GOT3 (cell line): ENCODE data around the gene OTOP1.
"Not testable (repeated sequence)": the region's sequence is repeated elsewhere in the genome, so short reads cannot be mapped to it uniquely, and the experiment has no call there.

Source experiments
- DNase-seq: peaks from one replicate; lab custom pipeline; 2025; ENCODE audit warnings: mixed read lengths; lab: John Stamatoyannopoulos, UW

OTOP1 gene

DNA sequence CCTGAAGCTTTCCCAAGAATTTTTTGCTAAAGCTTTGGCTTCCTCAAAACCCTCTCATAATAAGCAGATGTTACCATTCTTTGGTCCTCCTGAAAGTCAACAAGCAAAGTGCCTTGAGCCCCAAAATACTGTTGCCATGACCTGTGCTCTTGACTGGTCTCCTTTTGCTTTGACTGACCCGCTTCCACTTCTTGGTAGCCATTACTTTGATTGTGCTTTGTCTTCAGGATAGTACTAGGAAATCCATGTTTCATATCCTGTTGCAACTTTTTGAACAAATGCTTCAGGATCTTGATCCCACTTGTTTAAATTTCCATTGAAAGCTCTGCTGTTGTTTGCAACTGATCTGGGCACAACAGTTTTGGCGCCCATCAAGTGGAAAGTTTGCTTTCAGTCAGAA lies 6.9 kb upstream of the OTOP1 start:
- DNase-seq: no peak

DNA sequence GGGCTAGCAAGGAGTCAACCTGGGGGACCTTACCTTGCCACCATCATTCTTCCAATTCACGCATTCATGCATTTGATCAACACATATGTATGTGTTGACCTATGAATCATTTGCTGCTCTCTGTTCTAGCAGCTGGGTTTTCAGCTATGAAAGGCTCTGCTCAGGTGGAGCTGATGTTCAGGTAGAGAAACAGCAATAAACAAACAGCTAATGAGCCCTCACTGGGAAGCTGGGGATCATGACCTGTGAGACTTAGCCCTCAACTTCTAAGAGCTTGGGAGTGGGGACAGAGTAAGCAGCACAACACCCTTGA lies 1.6 kb upstream of the OTOP1 start:
- DNase-seq: no peak

DNA sequence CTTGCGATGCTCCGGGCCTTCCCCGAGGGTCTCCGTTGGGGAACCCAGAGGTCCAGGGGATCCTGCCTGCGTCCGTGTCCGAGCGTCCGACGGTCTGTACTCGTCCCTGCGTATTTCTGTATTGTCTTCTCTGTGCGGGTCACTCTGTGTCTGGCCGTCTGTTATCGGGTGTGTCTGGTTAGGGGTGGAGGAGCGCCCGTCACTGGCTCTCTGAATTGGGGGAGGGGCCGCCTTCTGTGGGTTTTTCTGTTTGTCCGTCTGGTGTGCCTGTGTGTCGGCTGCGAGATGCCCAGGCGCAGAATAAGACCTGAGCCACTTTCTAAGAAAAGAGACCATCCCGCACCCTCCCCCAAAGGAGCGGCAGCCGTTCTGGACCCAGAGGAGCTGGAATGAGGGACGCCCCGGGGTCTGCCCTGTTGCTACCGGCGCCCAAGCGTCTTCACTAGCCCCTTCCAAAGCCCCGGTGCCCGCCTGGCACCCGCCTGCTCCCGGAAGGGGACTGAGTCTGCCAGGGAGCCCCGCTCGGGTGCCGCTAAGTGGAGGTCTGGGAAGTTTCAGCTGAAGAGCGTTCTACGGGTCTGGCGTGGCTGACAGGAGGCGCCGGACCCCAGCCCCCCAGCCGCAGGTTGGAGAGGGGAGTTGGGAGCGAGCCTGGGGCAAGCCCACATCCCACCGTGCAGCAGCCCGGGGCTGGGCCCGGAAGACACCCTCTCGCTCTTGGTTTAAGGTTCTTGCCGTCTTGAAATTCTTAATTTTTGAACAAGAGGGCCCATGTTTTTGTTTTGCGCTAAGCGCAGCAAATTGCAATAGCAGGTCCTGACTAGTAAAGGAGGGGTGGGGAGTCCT lies 1.0 kb upstream of the OTOP1 start:
- no peak for DNase-seq

DNA sequence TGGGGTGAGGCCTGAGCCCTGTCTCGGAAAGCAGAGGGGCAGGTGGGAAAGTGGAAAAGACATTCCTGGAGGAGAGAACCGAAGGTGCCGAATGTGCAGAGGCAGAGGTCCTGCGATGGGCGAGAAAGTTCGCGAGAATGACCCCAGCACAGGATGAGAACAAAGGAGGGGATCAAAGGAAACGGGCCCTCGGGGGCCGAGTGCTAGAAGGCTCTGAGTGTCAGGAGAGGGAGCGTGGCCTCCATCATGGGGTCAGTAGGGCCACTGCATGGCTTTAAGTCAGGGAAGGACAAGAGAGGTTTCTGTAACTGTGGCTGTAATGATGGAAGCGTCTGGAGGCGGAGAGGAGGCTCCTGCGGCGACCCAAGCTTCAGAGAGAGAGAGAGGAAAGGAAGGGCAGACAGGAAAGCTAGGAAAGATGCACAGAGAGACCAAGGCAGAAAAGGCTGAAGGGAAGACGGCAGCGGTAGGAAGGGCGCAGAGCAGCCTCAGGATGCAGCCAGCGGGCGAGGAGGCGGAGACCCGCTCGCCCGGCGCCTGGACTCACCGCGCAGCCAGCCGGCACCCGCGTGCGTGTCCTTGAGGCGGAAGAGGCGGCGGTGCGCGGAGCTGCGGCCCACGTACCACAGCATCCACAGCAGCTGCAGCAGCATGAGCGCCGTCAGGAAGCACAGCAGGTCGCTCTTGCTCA lies 669 bp downstream of the OTOP1 start:
- DNase-seq: no peak

GRCh38 chr4:4217113-4217512 lies 9.6 kb downstream of the OTOP1 start:
- no peak for DNase-seq

DNA sequence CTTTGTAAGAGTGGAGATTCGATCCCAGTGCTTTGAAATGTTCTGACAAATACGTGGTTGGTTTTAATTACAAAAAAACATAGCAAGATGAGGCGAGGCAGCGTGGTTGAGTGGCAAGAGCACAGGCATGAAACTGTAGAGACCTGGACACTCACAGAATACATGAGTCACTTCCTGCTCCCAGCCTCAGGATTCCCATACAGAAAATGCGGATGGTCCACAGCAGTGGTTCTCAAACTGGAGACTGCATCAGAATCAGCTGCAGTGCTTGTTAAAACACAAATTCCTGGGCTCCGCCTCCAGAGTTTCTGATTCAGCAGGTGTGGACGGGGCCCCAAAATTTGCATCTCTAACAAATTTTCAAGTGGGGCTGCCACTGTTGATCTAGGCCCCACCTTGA lies 10.1 kb downstream of the OTOP1 start:
- DNase-seq: no peak

DNA sequence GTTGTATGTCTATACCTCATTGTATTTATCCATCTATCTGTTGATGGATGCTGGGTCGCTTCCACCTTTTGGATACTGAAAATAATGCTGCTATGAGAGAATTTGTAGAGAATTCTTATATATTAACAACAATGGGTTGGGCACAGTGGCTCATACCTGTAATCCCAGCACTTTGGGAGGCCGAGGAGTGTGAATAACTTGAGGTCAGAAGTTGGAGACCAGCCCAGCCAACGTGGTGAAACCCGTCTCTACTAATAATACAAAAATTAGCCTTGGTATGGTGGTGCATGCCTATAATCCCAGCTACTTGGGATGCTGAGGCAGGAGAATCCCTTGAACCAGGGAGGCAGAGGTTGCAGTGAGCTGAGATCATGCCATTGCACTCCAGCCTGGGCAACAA lies 13.1 kb downstream of the OTOP1 start:
- DNase-seq: not testable (repeated sequence)

GRCh38 chr4:4206204-4206603 lies 20.5 kb downstream of the OTOP1 start:
- no peak for DNase-seq

DNA sequence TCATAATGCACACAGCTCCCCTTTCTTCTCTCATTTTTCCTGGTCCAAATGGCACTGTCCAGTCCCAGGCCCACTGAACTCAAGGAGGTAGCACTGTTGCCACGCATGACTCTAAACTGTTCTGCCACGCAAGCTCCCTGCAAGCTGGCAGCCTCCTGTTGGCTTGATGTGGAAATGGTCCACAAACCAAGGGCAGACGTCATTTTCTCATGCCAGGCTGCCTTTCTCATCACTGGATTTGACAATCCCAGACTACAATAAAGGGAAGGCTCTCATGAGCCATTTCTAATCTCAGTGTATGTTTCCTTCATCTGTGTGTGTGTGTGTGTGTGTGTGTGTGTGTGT lies 22.4 kb downstream of the OTOP1 start:
- DNase-seq: no peak

DNA sequence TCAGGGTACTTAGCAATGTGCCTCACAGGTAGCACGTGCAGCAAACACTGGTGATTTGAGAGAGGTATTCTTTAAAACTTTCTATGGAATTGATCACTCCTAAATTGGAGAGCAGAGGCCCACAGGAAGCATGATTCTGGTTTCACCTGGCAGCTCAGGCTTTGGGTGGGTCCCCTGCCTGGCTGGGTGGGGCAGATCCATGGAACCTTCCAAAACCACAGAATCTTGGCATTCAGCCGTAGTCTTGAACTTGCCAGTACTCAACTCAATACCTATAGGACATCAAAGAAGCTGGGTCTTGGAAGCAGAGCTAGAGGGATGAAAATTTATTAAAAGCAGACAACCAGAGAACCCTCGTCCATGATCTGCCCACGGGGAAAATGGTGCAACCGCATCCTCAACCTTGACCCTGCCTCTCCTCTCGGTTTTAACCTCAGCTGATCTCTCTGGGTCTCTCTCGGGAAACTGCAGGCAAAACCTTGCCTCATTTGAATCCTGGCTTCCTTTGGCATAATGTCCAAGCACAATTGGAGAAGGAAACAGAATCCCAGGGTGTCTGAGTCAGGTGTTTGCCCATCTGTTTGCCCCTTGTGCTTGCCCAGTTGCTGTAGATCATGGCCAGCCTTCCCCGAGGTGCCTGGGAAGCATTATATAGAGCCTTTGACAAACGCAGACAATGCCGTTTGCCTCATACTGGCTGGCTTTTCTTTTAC lies 22.9 kb downstream of the OTOP1 start:
- no peak for DNase-seq

GRCh38 chr4:4202510-4202909 lies 24.2 kb downstream of the OTOP1 start:
- no peak for DNase-seq

DNA sequence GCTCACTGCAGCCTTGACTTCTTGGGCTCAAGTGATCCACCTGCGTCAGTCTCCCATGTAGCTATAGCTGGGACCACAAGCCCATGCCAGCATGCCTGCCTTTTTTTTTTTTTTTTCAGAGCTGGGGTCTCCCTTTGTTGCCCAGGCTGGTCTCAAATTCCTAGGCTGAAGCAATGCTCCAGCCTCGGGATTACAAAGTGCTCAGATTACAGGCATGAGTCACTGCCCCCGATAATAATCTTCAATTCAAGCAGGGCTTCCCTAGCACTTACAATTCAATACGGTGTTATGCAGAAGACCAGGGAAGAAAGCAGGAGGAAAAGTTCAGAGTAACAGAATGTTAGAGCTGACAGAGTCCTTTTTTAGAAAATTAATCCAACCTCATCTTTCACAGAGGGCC lies 26.1 kb downstream of the OTOP1 start:
- no peak for DNase-seq

DNA sequence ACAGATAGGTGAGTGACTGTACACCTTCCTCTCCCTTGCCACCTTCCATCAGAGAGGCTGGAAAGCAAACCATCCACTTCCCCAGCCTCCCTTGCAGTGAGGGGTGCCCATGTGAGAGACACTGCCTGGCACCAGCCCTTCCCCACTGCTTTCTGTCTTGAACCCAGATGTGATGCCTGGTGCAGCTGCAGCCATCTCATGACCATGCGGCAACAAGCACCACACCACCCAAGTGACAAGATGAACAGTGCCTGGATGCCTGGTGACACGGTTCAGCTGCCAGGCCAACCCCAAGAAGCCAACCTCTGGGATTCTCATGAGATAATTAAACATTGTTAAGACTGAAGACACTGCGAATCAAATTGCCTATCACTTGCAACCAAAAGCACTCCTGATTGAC lies 31.4 kb downstream of the OTOP1 start:
- DNase-seq: no peak

- DNase-seq: not testable (repeated sequence)
Measured at GRCh38 chr4:4188557-4188956, 38.2 kb downstream of the OTOP1 start.

DNA sequence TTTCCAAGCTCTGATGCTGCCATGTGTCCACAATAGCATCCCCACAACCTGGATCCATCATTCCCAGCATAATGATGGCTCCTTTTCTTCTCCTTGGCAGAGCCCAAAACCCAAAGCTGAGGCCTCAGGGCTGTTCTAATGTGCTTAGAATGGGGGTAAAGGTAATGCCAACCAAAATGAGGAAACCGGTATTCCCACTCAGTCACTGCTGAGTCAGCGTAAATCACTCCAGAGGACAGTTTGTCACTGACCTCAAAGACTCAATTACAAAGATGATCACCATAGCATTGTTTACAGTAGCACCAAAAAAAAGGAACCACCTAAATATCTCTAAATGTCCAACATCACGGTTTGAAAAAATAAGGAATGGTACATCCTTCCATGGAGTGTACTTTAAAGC lies 41.2 kb downstream of the OTOP1 start:
- no peak for DNase-seq

DNA sequence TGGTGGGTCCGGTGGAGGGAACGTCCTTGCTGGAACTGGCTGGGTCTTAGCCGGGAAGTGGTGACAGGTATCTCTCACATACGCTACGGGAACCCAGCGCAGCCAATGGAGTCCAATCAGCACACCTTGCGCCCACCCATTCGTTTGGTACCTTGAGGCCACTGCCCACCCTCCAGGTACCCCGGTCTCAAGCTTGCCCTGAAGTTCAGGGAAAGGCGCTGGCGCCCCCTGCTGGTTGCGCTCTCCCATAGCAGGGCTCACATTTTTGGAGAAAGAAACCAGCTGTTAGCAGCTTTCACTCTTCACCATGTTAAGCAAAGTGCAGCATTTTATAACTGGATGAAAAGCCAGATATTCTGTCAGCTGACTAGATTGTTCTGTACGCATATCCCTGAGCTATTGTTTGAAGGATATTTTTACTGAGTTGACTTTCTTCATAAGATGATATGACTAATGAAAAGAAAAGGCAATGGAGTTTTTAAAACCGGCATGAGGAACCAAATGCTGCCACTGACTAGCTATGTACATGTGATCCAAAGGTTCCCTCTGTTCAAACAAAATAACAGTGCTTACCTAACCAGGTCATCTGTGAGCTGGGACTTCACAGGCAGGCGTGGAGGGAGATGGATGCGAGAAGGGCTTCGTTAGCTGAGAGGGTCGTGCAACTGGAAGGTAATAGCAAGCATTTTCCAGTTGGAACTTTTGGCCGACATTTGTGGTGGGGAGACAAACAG lies 43.7 kb downstream of the OTOP1 start:
- DNase-seq: no peak

DNA sequence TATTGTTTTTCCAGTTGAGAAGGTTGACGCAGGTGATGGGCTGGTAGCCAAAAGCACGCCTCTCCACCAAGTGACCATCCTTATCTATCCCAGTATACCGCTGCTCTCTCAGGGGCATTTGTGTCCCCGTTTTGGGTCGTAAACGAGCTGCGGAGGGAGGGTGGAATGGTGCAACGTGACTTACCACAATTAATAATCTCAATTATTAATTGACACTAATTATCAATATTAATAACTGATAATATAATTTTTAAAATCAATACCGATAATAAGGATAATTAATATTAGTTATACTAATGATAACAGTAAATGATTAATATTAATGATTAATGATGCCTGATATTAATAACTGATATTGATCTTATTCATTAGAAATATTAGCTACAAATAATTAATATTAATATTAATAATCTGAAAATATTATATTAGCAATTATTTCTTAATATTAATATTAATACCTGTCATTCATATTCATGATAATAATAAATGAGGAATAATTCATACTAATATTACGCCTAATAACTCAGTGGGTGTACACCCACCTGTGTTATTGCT lies 56.1 kb downstream of the OTOP1 start:
- DNase-seq: no peak

DNA sequence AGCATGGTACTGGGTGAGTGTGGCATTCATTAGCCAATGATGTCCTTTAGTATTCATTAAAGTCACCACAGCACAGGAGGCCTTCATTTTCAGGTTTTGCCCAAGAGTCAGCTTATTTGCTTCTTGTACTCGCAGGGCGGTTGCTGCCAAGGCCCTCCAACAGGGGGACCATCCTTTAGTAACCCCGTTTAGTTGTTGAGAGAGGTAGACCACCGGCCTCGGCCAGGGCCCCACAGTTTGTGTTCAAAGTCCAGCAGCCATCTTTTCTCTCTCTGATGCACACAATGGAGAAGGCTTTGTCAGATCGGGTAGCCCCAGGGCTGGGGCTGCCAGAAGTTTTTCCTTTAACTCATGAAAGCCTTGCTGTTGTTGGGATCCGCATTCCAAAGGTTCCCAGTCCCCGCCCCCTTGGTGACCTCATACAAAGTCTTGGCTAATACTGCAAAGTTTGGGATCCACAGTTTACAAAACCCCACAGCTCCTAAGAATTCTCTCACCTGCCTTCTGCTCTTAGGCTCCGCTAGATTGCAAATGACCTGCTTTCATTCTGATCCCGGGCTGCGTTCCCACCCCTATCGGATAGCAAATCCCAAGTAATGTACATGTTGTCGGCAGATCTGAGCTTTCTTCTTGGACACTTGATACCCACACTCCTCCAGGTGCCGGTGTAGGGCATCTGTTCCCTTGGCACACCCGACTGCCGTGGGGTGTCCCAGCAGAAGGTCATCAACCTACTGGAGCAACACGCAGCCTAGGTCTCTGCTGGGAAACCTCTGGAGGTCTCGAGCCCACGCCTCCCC lies 58.5 kb downstream of the OTOP1 start:
- DNase-seq: not testable (repeated sequence)

- not testable (repeated sequence) for DNase-seq
Measured at GRCh38 chr4:4166986-4167385, 59.7 kb downstream of the OTOP1 start.

DNA sequence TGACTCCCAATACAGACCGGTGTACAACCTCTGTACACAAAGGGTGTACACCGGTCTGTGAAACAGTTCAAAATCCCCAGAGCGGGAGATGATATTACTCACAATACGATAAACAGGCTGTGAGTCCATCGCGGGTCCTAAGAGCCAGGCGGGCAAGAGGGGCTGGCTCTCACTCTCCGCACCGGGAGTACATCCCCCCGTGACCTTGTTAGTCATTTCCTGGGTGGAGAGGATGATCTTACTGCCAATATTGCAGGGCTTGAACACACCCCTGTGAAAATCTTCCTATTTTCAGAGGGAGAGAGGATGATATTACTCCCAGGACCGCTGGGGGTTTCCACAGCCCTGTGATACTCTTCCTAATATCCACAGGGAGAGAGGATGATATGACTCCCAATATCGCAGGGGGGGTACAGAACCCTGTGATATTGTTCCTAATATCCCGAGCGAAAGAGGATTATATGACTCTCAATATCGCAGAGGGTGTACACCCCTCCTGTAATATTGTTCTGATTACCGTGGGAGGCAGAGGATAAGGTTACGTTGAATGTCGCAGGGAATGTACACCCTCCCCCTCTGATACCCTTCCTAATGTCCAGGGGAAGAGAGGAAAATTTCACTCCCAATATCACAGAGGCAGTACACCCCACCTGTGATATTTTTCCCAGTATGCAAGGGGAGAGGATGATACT lies 60.9 kb downstream of the OTOP1 start:
- not testable (repeated sequence) for DNase-seq
